Measurements from ENCODE around the gene PNCK. TPM values are rescaled to one million over a fixed set of nuclear protein-coding genes. Genes with fewer than 3 reads are reported as not detected.

The PNCK gene
- total RNA-seq, 1 experiment from 2014 or later, result 2.3 TPM

- H3K27me3 ChIP-seq (ENCODE audit: control insufficient read depth, insufficient read depth, low read length), result no peaks in the 10 kb centered on the region
- ATAC-seq (peak; percentile 6), DNase-seq (ENCODE audit: low read depth, low spot score) (no peak)
- no peak overlapping the region for H3K27ac ChIP-seq (ENCODE audit: low read length)
- no TSS peak for BruUV-seq (replicated peaks)
- intact Hi-C loops (cut with micrococcal nuclease; ENCODE audit: unreplicated experiment) (no loop called here), in situ Hi-C loops (cut with HindIII; ENCODE audit: low pct_unique_long_range_greater_than_20kb, low sequenced_read_pairs) (no loop called here)
- no peak overlapping the region for H3K4me3 ChIP-seq (ENCODE audit: low read depth in 2 of 2, low read length in 2 of 2)
- H3K36me3 ChIP-seq (ENCODE audit: control insufficient read depth, insufficient read depth, low read length), result no peaks in the 10 kb centered on the region
- TF ChIP-seq SIN3A (IDR thresholded peaks at IDR 0.05; ENCODE audit: borderline replicate concordance, insufficient read depth, low read depth, low read length), result no peak
- no peak for TF ChIP-seq CTCF (IDR thresholded peaks at IDR 0.05)
- no peak for TF ChIP-seq POLR2AphosphoS5 (IDR thresholded peaks at IDR 0.05; ENCODE audit: low read depth, low read length)
- no peak for TF ChIP-seq REST (IDR thresholded peaks at IDR 0.05; ENCODE audit: insufficient read depth in 1 of 2, low read depth in 2 of 2, low read length in 1 of 2)
- no peak for TF ChIP-seq TCF7L2 (IDR thresholded peaks at IDR 0.05; ENCODE audit: low read depth, low read length)
- POLR2A ChIA-PET, result no interaction called here
- peaks cover 14% of the 10 kb centered on the region for H3K4me1 ChIP-seq (ENCODE audit: control insufficient read depth, insufficient read depth, low read length)
- CTCF ChIA-PET, result no interaction called here
- no peaks in the 10 kb centered on the region for H3K9me3 ChIP-seq (ENCODE audit: control insufficient read depth, insufficient read depth, low read depth, low read length)
Measured at GRCh38 chrX:153693216-153694086, 19.8 kb upstream of the PNCK start.

GRCh38 chrX:153692611-153693156 lies 19.1 kb upstream of the PNCK start:
- intact Hi-C loops (cut with micrococcal nuclease; ENCODE audit: unreplicated experiment), result no loop called here
- TF ChIP-seq CTCF (IDR thresholded peaks at IDR 0.05) (no peak), SIN3A (IDR thresholded peaks at IDR 0.05; ENCODE audit: borderline replicate concordance, insufficient read depth, low read depth, low read length) (no peak), TCF7L2 (IDR thresholded peaks at IDR 0.05; ENCODE audit: low read depth, low read length) (no peak), REST (IDR thresholded peaks at IDR 0.05; ENCODE audit: insufficient read depth in 1 of 2, low read depth in 2 of 2, low read length in 1 of 2) (no peak), POLR2AphosphoS5 (IDR thresholded peaks at IDR 0.05; ENCODE audit: low read depth, low read length) (no peak)
- Histone ChIP-seq H3K4me1 (ENCODE audit: control insufficient read depth, insufficient read depth, low read length) (peaks cover 14% of the 10 kb centered on the region), H3K27ac (ENCODE audit: low read length) (no peak overlapping the region), H3K27me3 (ENCODE audit: control insufficient read depth, insufficient read depth, low read length) (no peaks in the 10 kb centered on the region), H3K9me3 (ENCODE audit: control insufficient read depth, insufficient read depth, low read depth, low read length) (no peaks in the 10 kb centered on the region), H3K36me3 (ENCODE audit: control insufficient read depth, insufficient read depth, low read length) (no peaks in the 10 kb centered on the region), H3K4me3 (ENCODE audit: low read depth in 2 of 2, low read length in 2 of 2) (no peak overlapping the region)
- ChIA-PET POLR2A (no interaction called here), CTCF (no interaction called here)
- no TSS peak for BruUV-seq (replicated peaks)
- in situ Hi-C loops (cut with HindIII; ENCODE audit: low pct_unique_long_range_greater_than_20kb, low sequenced_read_pairs), result no loop called here
- DNase-seq (ENCODE audit: low read depth, low spot score), result no peak
- no peak for ATAC-seq
